ENCODE measurements around the gene COX7A1.

DNA sequence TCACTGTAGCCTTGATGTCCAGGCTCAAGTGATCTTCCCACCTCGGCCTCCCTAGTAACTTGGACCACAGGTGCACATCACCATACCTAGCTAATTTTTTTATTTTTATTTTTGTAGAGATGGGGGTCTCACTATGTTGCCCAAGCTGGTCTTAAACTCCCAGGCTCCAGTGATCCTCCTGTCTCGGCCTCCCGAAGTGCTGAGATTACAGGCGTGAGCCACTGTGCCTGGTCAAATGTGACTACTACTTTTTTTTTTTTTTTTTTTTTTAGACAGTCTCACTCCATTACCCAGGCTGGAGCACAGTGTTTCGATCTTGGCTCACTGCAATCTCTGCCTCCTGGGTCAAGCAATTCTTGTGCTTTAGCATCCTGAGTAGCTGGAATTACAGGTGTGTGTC lies 20.6 kb upstream of the COX7A1 start:
- TF ChIP-seq, protein P1, sequence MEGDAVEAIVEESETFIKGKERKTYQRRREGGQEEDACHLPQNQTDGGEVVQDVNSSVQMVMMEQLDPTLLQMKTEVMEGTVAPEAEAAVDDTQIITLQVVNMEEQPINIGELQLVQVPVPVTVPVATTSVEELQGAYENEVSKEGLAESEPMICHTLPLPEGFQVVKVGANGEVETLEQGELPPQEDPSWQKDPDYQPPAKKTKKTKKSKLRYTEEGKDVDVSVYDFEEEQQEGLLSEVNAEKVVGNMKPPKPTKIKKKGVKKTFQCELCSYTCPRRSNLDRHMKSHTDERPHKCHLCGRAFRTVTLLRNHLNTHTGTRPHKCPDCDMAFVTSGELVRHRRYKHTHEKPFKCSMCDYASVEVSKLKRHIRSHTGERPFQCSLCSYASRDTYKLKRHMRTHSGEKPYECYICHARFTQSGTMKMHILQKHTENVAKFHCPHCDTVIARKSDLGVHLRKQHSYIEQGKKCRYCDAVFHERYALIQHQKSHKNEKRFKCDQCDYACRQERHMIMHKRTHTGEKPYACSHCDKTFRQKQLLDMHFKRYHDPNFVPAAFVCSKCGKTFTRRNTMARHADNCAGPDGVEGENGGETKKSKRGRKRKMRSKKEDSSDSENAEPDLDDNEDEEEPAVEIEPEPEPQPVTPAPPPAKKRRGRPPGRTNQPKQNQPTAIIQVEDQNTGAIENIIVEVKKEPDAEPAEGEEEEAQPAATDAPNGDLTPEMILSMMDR (IDR thresholded peaks at IDR 0.05): no peak
- TF ChIP-seq POLR2A (IDR thresholded peaks at IDR 0.05): no peak

Data from heart left ventricle (tissue), 13 donors.